Vagina (tissue), 2 donors: ENCODE results near the gene SPATA33. TPM values are rescaled to one million over a fixed set of nuclear protein-coding genes. Genes with fewer than 3 reads are reported as not detected.

Experiments
- DNase-seq, 2 donors: peaks; one replicate each; pipeline ENCODE4 v3.0.0-alpha.2; 2017; ENCODE audit errors: extremely low spot score in 2 of 2
- H3K27ac ChIP-seq: fragments of 200-600 bp; sonication (generic); one replicate; pipeline ENCODE4 v1.5.1; 2019
- H3K27me3 ChIP-seq: fragments of 200-600 bp; sonication (generic); one replicate; pipeline ENCODE4 v1.5.1; 2019
- H3K36me3 ChIP-seq, 2 donors: fragments of 200-600 bp; sonication (generic); one replicate each; pipeline ENCODE4 v1.5.1; 2017 to 2019
- H3K4me1 ChIP-seq: fragments of 200-600 bp; sonication (generic); one replicate; pipeline ENCODE4 v1.5.1; 2019
- H3K4me3 ChIP-seq, 2 donors: fragments of 200-600 bp; sonication (generic); 1 replicate in 1 of 2; 2 replicates in 1 of 2; pipeline ENCODE4 v1.5.1; 2016 to 2019
- H3K9me3 ChIP-seq: fragments of 200-600 bp; sonication (generic); one replicate; pipeline ENCODE4 v1.5.1; 2019
- CTCF ChIP-seq, 3 experiments: fragments of 450-650 bp in 2 of 3; fragments of 200-600 bp in 1 of 3; sonication (generic) in 1 of 3; IDR thresholded peaks; one replicate each; pipeline ENCODE4 v1.5.1; 2017 to 2019; ENCODE audit warnings: antibody characterized with exemption in 3 of 3, mild to moderate bottlenecking in 2 of 3, moderate library complexity in 2 of 3
- POLR2A ChIP-seq, 2 donors: fragments of 450-650 bp; IDR thresholded peaks; one replicate each; pipeline ENCODE4 v1.6.1; 2017; ENCODE audit warnings: antibody characterized with exemption in 2 of 2, mild to moderate bottlenecking in 2 of 2, moderate library complexity in 2 of 2
- POLR2AphosphoS5 ChIP-seq, 2 donors: sonication (generic); formaldehyde crosslinking; IDR thresholded peaks; one replicate each; pipeline ENCODE4 v1.9.0; 2017; ENCODE audit warnings: antibody characterized with exemption in 2 of 2, mild to moderate bottlenecking in 2 of 2, low read depth in 1 of 2; ENCODE audit not compliant: insufficient read depth in 1 of 2
- intact Hi-C: fragments of 100-400 bp; cut with DNase I; formaldehyde crosslinking; loops from one replicate; pipeline ENCODE4 v1.15.1; 2023
- total RNA-seq: library from RNA; depleted of rRNA; stranded (reverse); fragments of >200 nt; gene quantifications from one replicate; pipeline ENCODE4 v1.2.3, GENCODE V29; 2016

Gene SPATA33
- total RNA-seq, 1 donor from 2014 or later, result 5.2 TPM

- Histone ChIP-seq H3K9me3 (no peaks in the 10 kb centered on the region), H3K4me1 (peaks cover 16% of the 10 kb centered on the region), H3K36me3 (no peaks in the 10 kb centered on the region), H3K27me3 (no peaks in the 10 kb centered on the region), H3K4me3 (no peak overlapping the region), H3K27ac (no peak overlapping the region)
- intact Hi-C loops, result loop anchor here (10.0 kb wide), 1 partner anchor 158 kb away; no protein-coding TSS in a partner anchor
- no peak for DNase-seq
- TF ChIP-seq CTCF (IDR thresholded peaks at IDR 0.05) (no peak), POLR2AphosphoS5 (IDR thresholded peaks at IDR 0.05; ENCODE audit: insufficient read depth in 1 of 2, low read depth in 1 of 2) (no peak), POLR2A (IDR thresholded peaks at IDR 0.05) (no peak)
These were observed 49.1 kb downstream of the SPATA33 start for GRCh38 chr16:89706518-89707260.

- Histone ChIP-seq H3K36me3 (no peaks in the 10 kb centered on the region), H3K27ac (no peak overlapping the region), H3K4me3 (no peak overlapping the region), H3K9me3 (no peaks in the 10 kb centered on the region), H3K4me1 (peaks cover 16% of the 10 kb centered on the region), H3K27me3 (no peaks in the 10 kb centered on the region)
- DNase-seq, result no peak
- TF ChIP-seq POLR2A (IDR thresholded peaks at IDR 0.05) (no peak), POLR2AphosphoS5 (IDR thresholded peaks at IDR 0.05; ENCODE audit: insufficient read depth in 1 of 2, low read depth in 1 of 2) (no peak), CTCF (IDR thresholded peaks at IDR 0.05) (no peak)
- intact Hi-C loops, result loop anchor here (10.0 kb wide), 1 partner anchor 157 kb away; no protein-coding TSS in a partner anchor
These were observed 50.1 kb downstream of the SPATA33 start for GRCh38 chr16:89707695-89708094.

GRCh38 chr16:89708481-89708931 is 50.9 kb downstream of the SPATA33 start:
- Histone ChIP-seq H3K36me3 (no peaks in the 10 kb centered on the region), H3K4me3 (no peak overlapping the region), H3K27ac (no peak overlapping the region), H3K9me3 (no peaks in the 10 kb centered on the region), H3K4me1 (peaks cover 16% of the 10 kb centered on the region), H3K27me3 (no peaks in the 10 kb centered on the region)
- TF ChIP-seq POLR2AphosphoS5 (IDR thresholded peaks at IDR 0.05; ENCODE audit: insufficient read depth in 1 of 2, low read depth in 1 of 2) (no peak), POLR2A (IDR thresholded peaks at IDR 0.05) (no peak), CTCF (IDR thresholded peaks at IDR 0.05) (no peak)
- intact Hi-C loops, result loop anchor here (10.0 kb wide), 1 partner anchor 156 kb away; no protein-coding TSS in a partner anchor
- no peak for DNase-seq

- Histone ChIP-seq H3K27ac (no peak overlapping the region), H3K27me3 (no peaks in the 10 kb centered on the region), H3K36me3 (no peaks in the 10 kb centered on the region), H3K4me3 (no peak overlapping the region), H3K4me1 (peaks cover 16% of the 10 kb centered on the region), H3K9me3 (no peaks in the 10 kb centered on the region)
- no peak for TF ChIP-seq CTCF (IDR thresholded peaks at IDR 0.05)
- no peak for TF ChIP-seq POLR2AphosphoS5 (IDR thresholded peaks at IDR 0.05; ENCODE audit: insufficient read depth in 1 of 2, low read depth in 1 of 2)
- no peak for TF ChIP-seq POLR2A (IDR thresholded peaks at IDR 0.05)
- no peak for DNase-seq
- intact Hi-C loops, result loop anchor here (10.0 kb wide), 1 partner anchor 156 kb away; no protein-coding TSS in a partner anchor
These were observed 51.5 kb downstream of the SPATA33 start for GRCh38 chr16:89709166-89709565.
